HepG2 (cell line): ENCODE data around the gene CCDC142. TPM values are rescaled to one million over a fixed set of nuclear protein-coding genes. Genes with fewer than 3 reads are reported as not detected.

Experiments used
- ARNTL ChIP-seq: sonication (generic); formaldehyde crosslinking; IDR thresholded peaks from 2 replicates; pipeline ENCODE4 v1.4.0; 2020; ENCODE audit warnings: mild to moderate bottlenecking, missing genetic modification reagents
- BRD4 ChIP-seq: sonication (generic); formaldehyde crosslinking; IDR thresholded peaks from 2 replicates; pipeline ENCODE4 v1.4.0; 2020; ENCODE audit warnings: missing genetic modification reagents
- HCFC1 ChIP-seq: fragments of 150-350 bp; IDR thresholded peaks from 2 replicates; pipeline ENCODE4 v1.6.1; 2014; ENCODE audit warnings: low read depth, low read length
- KLF12 ChIP-seq: sonication (generic); formaldehyde crosslinking; IDR thresholded peaks from 2 replicates; pipeline ENCODE4 v1.4.0; 2020; ENCODE audit warnings: missing genetic modification reagents, borderline replicate concordance
- KLF13 ChIP-seq: sonication (generic); formaldehyde crosslinking; IDR thresholded peaks from 2 replicates; pipeline ENCODE4 v1.4.0; 2020; ENCODE audit warnings: mild to moderate bottlenecking, missing genetic modification reagents
- MEIS2 ChIP-seq: sonication (generic); formaldehyde crosslinking; IDR thresholded peaks from 2 replicates; pipeline ENCODE4 v1.9.0; 2021; ENCODE audit warnings: mild to moderate bottlenecking, missing genetic modification reagents
- MTA1 ChIP-seq: sonication (generic); formaldehyde crosslinking; IDR thresholded peaks from 2 replicates; pipeline ENCODE4 v1.4.0; 2020; ENCODE audit warnings: missing genetic modification reagents, mild to moderate bottlenecking, borderline replicate concordance
- NCOA1 ChIP-seq: sonication (generic); formaldehyde crosslinking; IDR thresholded peaks from 2 replicates; pipeline ENCODE4 v1.9.0; 2021; ENCODE audit warnings: missing genetic modification reagents
- NFE2 ChIP-seq: sonication (generic); formaldehyde crosslinking; IDR thresholded peaks from 2 replicates; pipeline ENCODE4 v1.4.0; 2020; ENCODE audit warnings: missing genetic modification reagents
- RFX1 ChIP-seq: fragments of 450-650 bp; IDR thresholded peaks from 2 replicates; pipeline ENCODE4 v1.6.1; 2017
- SMC3 ChIP-seq: IDR thresholded peaks from 2 replicates; pipeline ENCODE4 v1.6.1; 2011; ENCODE audit warnings: low read length, improper control_type of control experiment
- TGIF2 ChIP-seq: IDR thresholded peaks from 2 replicates; pipeline ENCODE4 v1.6.1; 2016; ENCODE audit warnings: control low read depth, missing compliant biosample characterization
- ZNF317 ChIP-seq: sonication (generic); formaldehyde crosslinking; IDR thresholded peaks from 2 replicates; pipeline ENCODE4 v1.5.0; 2020; ENCODE audit warnings: mild to moderate bottlenecking, missing genetic modification reagents
- ZNF549 ChIP-seq: sonication (generic); formaldehyde crosslinking; IDR thresholded peaks from 2 replicates; pipeline ENCODE4 v1.5.0; 2020; ENCODE audit warnings: missing genetic modification reagents
- ZNF672 ChIP-seq: sonication (generic); formaldehyde crosslinking; IDR thresholded peaks from 2 replicates; pipeline ENCODE4 v1.8.1; 2022; ENCODE audit warnings: missing genetic modification reagents
- ZNF674 ChIP-seq: sonication (generic); formaldehyde crosslinking; IDR thresholded peaks from 2 replicates; pipeline ENCODE4 v1.5.0; 2020; ENCODE audit warnings: low read depth, mild to moderate bottlenecking, missing genetic modification reagents
- ZNF747 ChIP-seq: sonication (generic); formaldehyde crosslinking; IDR thresholded peaks from 2 replicates; pipeline ENCODE4 v1.8.1; 2023; ENCODE audit warnings: missing genetic modification reagents, mild to moderate bottlenecking, borderline replicate concordance
- ZSCAN30 ChIP-seq: sonication (generic); formaldehyde crosslinking; IDR thresholded peaks from 2 replicates; pipeline ENCODE4 v1.5.0; 2020; ENCODE audit warnings: mild to moderate bottlenecking, missing genetic modification reagents
- polyA plus RNA-seq, 8 experiments: library from polyadenylated mRNA; depleted of rRNA in 3 of 8; stranded (reverse) in 7 of 8; unstranded in 1 of 8; fragments of >200 nt; fragmentation: Illumina TruSeq in 4 of 8; extraction: Trizol in 4 of 8; gene quantifications; 2 replicates each; pipeline versions ENCODE4 v1.2.1 to v1.2.3, GENCODE V29; 2011 to 2016; ENCODE audit warnings: low read depth in 4 of 8, missing spikeins in 1 of 8, mixed read lengths in 1 of 8; ENCODE audit not compliant: insufficient read depth in 1 of 8
- total RNA-seq, 5 experiments: library from RNA; depleted of rRNA; stranded (reverse); fragments of >200 nt; fragmentation: Illumina TruSeq; extraction: Trizol; gene quantifications; 2 replicates each; pipeline ENCODE4 v1.2.3, GENCODE V29; 2016; ENCODE audit warnings: low read depth in 1 of 5
- TF ChIP-seq, protein P1 (sequence below): sonication (generic); formaldehyde crosslinking; IDR thresholded peaks from 2 replicates; pipeline ENCODE4 v1.4.0; 2020; ENCODE audit warnings: mild to moderate bottlenecking, missing genetic modification reagents
- TF ChIP-seq, protein P2 (sequence below): sonication (generic); formaldehyde crosslinking; IDR thresholded peaks from 2 replicates; pipeline ENCODE4 v1.4.0; 2020; ENCODE audit warnings: mild to moderate bottlenecking, low read depth, missing genetic modification reagents
- TF ChIP-seq, protein P3 (sequence below): IDR thresholded peaks from 2 replicates; pipeline ENCODE4 v1.6.1; 2018; ENCODE audit warnings: missing genetic modification reagents, mild to moderate bottlenecking, missing compliant biosample characterization
- TF ChIP-seq, protein P4 (sequence below): sonication (generic); formaldehyde crosslinking; conservative IDR thresholded peaks from 2 replicates; pipeline ENCODE4 v1.5.0; 2020; ENCODE audit warnings: missing genetic modification reagents
- TF ChIP-seq, protein P5 (sequence below): sonication (generic); formaldehyde crosslinking; IDR thresholded peaks from 2 replicates; pipeline ENCODE4 v1.4.0; 2020; ENCODE audit warnings: missing genetic modification reagents

The CCDC142 gene
- total and polyA plus RNA-seq, 2 of the 13 experiments (the other 11 are each of a cell fraction or from before 2014, with no cell fraction given) = 14.7 to 30.4 TPM

DNA sequence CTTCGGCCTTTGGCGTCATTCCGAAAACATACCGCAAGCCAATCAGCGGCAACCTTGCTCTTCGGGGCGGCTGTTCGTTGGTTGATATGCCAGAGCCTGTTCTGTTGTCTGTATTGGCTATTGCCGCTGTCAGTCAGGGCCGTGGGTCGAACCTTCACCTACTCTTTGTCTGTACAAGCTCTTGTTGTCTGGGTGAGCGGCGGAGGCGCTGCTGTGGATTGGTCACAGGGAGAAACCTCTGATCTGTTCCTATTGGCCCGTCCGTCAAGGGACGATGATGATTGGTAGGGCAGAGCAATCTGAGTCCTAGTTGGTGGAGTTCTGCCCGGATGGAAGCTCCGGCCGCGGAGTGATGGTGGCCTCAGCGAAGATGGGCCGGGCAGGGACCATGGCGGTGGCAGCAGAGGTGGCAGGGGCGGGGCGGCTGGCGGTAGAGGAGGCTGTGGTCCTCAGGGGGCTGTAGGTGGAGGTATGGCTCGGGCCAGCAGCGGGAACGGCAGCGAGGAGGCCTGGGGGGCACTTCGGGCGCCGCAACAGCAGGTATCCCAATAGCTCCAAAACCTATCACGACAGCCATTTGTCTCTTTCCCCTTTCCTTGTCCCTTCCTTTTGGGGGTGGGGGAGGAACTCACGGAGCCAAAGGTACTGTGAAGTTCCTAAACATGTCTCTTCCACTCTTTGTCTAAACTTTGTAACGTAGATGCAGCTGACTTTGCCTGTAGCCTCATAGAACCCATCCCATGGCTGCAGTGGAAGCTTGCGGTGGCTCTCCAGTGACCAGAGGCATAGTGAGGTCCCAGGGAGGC lies 24.5 kb downstream of the CCDC142 start, which contains the start of gene WBP1 (continued):
- TF ChIP-seq BRD4 (CRISPR knock-in tag) = no peak
- TF ChIP-seq ZNF747 (CRISPR knock-in tag) = no peak
- TF ChIP-seq, protein P1, sequence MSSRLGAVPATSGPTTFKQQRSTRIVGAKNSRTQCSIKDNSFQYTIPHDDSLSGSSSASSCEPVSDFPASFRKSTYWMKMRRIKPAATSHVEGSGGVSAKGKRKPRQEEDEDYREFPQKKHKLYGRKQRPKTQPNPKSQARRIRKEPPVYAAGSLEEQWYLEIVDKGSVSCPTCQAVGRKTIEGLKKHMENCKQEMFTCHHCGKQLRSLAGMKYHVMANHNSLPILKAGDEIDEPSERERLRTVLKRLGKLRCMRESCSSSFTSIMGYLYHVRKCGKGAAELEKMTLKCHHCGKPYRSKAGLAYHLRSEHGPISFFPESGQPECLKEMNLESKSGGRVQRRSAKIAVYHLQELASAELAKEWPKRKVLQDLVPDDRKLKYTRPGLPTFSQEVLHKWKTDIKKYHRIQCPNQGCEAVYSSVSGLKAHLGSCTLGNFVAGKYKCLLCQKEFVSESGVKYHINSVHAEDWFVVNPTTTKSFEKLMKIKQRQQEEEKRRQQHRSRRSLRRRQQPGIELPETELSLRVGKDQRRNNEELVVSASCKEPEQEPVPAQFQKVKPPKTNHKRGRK (CRISPR knock-in tag) = no peak
- no peak for TF ChIP-seq MTA1 (CRISPR knock-in tag)
- no peak for TF ChIP-seq ARNTL (CRISPR knock-in tag)
- TF ChIP-seq RFX1 = peak; percentile 70
- TF ChIP-seq ZSCAN30 (CRISPR knock-in tag) = no peak
- no peak for TF ChIP-seq MEIS2
- TF ChIP-seq ZNF317 (CRISPR knock-in tag) = no peak
- TF ChIP-seq, protein P2, sequence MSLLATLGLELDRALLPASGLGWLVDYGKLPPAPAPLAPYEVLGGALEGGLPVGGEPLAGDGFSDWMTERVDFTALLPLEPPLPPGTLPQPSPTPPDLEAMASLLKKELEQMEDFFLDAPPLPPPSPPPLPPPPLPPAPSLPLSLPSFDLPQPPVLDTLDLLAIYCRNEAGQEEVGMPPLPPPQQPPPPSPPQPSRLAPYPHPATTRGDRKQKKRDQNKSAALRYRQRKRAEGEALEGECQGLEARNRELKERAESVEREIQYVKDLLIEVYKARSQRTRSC (CRISPR knock-in tag) = no peak
- no peak for TF ChIP-seq SMC3
- no peak for TF ChIP-seq KLF13 (CRISPR knock-in tag)
- TF ChIP-seq ZNF674 (CRISPR knock-in tag) = no peak
- TF ChIP-seq, protein P3, sequence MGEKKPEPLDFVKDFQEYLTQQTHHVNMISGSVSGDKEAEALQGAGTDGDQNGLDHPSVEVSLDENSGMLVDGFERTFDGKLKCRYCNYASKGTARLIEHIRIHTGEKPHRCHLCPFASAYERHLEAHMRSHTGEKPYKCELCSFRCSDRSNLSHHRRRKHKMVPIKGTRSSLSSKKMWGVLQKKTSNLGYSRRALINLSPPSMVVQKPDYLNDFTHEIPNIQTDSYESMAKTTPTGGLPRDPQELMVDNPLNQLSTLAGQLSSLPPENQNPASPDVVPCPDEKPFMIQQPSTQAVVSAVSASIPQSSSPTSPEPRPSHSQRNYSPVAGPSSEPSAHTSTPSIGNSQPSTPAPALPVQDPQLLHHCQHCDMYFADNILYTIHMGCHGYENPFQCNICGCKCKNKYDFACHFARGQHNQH (CRISPR knock-in tag) = peak; percentile 24; the same call in 1 of the 2 replicates
- TF ChIP-seq KLF12 (CRISPR knock-in tag) = no peak
- no peak; the same call in 1 of the 2 replicates for TF ChIP-seq TGIF2 (CRISPR knock-in tag)
- TF ChIP-seq, protein P4, sequence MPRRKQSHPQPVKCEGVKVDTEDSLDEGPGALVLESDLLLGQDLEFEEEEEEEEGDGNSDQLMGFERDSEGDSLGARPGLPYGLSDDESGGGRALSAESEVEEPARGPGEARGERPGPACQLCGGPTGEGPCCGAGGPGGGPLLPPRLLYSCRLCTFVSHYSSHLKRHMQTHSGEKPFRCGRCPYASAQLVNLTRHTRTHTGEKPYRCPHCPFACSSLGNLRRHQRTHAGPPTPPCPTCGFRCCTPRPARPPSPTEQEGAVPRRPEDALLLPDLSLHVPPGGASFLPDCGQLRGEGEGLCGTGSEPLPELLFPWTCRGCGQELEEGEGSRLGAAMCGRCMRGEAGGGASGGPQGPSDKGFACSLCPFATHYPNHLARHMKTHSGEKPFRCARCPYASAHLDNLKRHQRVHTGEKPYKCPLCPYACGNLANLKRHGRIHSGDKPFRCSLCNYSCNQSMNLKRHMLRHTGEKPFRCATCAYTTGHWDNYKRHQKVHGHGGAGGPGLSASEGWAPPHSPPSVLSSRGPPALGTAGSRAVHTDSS (CRISPR knock-in tag) = no peak
- TF ChIP-seq ZNF672 = no peak
- TF ChIP-seq ZNF549 (CRISPR knock-in tag) = no peak
- TF ChIP-seq NFE2 (CRISPR knock-in tag) = no peak
- no peak; the same call in 1 of the 2 replicates for TF ChIP-seq HCFC1
- TF ChIP-seq NCOA1 (CRISPR knock-in tag) = no peak
- TF ChIP-seq, protein P5, sequence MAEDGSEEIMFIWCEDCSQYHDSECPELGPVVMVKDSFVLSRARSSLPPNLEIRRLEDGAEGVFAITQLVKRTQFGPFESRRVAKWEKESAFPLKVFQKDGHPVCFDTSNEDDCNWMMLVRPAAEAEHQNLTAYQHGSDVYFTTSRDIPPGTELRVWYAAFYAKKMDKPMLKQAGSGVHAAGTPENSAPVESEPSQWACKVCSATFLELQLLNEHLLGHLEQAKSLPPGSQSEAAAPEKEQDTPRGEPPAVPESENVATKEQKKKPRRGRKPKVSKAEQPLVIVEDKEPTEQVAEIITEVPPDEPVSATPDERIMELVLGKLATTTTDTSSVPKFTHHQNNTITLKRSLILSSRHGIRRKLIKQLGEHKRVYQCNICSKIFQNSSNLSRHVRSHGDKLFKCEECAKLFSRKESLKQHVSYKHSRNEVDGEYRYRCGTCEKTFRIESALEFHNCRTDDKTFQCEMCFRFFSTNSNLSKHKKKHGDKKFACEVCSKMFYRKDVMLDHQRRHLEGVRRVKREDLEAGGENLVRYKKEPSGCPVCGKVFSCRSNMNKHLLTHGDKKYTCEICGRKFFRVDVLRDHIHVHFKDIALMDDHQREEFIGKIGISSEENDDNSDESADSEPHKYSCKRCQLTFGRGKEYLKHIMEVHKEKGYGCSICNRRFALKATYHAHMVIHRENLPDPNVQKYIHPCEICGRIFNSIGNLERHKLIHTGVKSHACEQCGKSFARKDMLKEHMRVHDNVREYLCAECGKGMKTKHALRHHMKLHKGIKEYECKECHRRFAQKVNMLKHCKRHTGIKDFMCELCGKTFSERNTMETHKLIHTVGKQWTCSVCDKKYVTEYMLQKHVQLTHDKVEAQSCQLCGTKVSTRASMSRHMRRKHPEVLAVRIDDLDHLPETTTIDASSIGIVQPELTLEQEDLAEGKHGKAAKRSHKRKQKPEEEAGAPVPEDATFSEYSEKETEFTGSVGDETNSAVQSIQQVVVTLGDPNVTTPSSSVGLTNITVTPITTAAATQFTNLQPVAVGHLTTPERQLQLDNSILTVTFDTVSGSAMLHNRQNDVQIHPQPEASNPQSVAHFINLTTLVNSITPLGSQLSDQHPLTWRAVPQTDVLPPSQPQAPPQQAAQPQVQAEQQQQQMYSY (CRISPR knock-in tag) = no peak
